Smooth muscle cell (in vitro differentiated cells): ENCODE results near the gene DAP. TPM values are rescaled to one million over a fixed set of nuclear protein-coding genes. Genes with fewer than 3 reads are reported as not detected.

Experiments
- DNase-seq: peaks from one replicate; lab custom pipeline; 2025; ENCODE audit not compliant: unreplicated experiment; lab: John Stamatoyannopoulos, UW
- H2AFZ ChIP-seq: fragments of 200-600 bp; sonication (generic); 2 replicates; pipeline ENCODE4 v1.6.0; 2016; ENCODE audit warnings: antibody characterized with exemption, low read depth, mild to moderate bottlenecking
- H3F3A ChIP-seq: fragments of 200-600 bp; sonication (generic); 2 replicates; pipeline ENCODE4 v1.6.0; 2017; ENCODE audit warnings: antibody characterized with exemption, low read depth
- H3K27ac ChIP-seq: fragments of 200-600 bp; sonication (generic); 2 replicates; pipeline ENCODE4 v1.5.1; 2016; ENCODE audit warnings: low read depth, mild to moderate bottlenecking
- H3K27me3 ChIP-seq: fragments of 200-600 bp; sonication (generic); 2 replicates; pipeline ENCODE4 v1.6.1; 2016; ENCODE audit warnings: low read depth, mild to moderate bottlenecking
- H3K36me3 ChIP-seq: fragments of 200-600 bp; sonication (generic); 2 replicates; pipeline ENCODE4 v1.5.1; 2016; ENCODE audit warnings: low read depth
- H3K4me1 ChIP-seq: fragments of 200-600 bp; sonication (generic); 2 replicates; pipeline ENCODE4 v1.5.1; 2016; ENCODE audit warnings: low read depth
- H3K4me2 ChIP-seq: fragments of 200-600 bp; sonication (generic); 2 replicates; pipeline ENCODE4 v1.6.0; 2016; ENCODE audit warnings: mild to moderate bottlenecking
- H3K4me3 ChIP-seq: fragments of 200-600 bp; sonication (generic); 2 replicates; pipeline ENCODE4 v1.5.1; 2016; ENCODE audit warnings: mild to moderate bottlenecking
- H3K79me2 ChIP-seq: fragments of 200-600 bp; sonication (generic); 2 replicates; pipeline ENCODE4 v1.6.0; 2016; ENCODE audit warnings: low read depth, mild to moderate bottlenecking
- H3K9ac ChIP-seq: fragments of 200-600 bp; sonication (generic); 2 replicates; pipeline ENCODE4 v1.6.0; 2016; ENCODE audit warnings: low read depth
- H3K9me3 ChIP-seq: fragments of 200-600 bp; sonication (generic); replicated peaks from 2 replicates; pipeline ENCODE4 v1.5.1; 2016; ENCODE audit warnings: low read depth
- H4K20me1 ChIP-seq: fragments of 200-600 bp; sonication (generic); 2 replicates; pipeline ENCODE4 v1.6.0; 2016; ENCODE audit warnings: low read depth
- WGBS: methylation state at CpG from one replicate; pipeline ENCODE4 v1.1.7; 2016; ENCODE audit warnings: low lambda C conversion rate; 5-methylcytosine and 5-hydroxymethylcytosine counted together
- polyA plus RNA-seq: library from polyadenylated mRNA; unstranded; fragments of >200 nt; fragmentation: Nextera tagmentation; extraction: Ambion mirVana; gene quantifications from 2 replicates; pipeline ENCODE4 v1.2.1, GENCODE V29; 2016
- total RNA-seq: library from RNA; depleted of rRNA; stranded (reverse); fragments of >200 nt; gene quantifications from 2 replicates; pipeline ENCODE4 v1.2.3, GENCODE V29; 2014
- TF ChIP-seq, protein P1 (sequence below): fragments of 200-600 bp; sonication (generic); IDR thresholded peaks from 2 replicates; pipeline ENCODE4 v1.5.1; 2017; ENCODE audit warnings: borderline replicate concordance, mild to moderate bottlenecking, antibody characterized with exemption; ENCODE audit not compliant: insufficient read depth, poor library complexity, severe bottlenecking

Gene DAP
- total and polyA plus RNA-seq, 2 experiments from 2014 or later: 52.3 to 190 TPM

DNA sequence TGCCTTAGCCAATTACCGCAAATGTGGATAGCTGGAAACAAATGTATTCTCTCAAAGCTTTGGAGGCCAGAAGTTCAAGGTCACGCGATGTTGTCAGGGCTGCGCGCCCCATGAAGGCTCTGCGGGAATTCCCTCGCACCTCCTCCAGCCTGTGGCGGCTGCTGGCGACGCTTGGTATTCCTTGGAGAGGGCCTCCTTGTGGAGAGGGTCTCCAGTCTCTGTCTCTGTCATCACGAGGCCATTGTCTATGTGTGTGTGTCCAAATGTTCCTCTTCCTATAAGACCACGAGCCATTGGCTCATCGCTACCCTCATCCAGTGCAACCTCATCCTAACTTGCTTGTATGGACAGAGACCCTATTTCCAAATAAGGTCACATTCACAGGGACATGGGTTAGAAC, 99.6 kb downstream of the DAP start:
- Histone ChIP-seq H3K27me3 (no peaks in the 10 kb centered on the region), H2AFZ (no peak overlapping the region), H3K9me3 (no peaks in the 10 kb centered on the region), H3F3A (no peaks in the 10 kb centered on the region), H4K20me1 (no peaks in the 10 kb centered on the region), H3K4me3 (no peak overlapping the region), H3K4me2 (no peak overlapping the region), H3K79me2 (no peaks in the 10 kb centered on the region), H3K36me3 (no peaks in the 10 kb centered on the region), H3K9ac (no peak overlapping the region), H3K27ac (no peak overlapping the region), H3K4me1 (no peaks in the 10 kb centered on the region)
- 94% methylated on average over 13 of the region's 13 CpGs for WGBS
- TF ChIP-seq, protein P1, sequence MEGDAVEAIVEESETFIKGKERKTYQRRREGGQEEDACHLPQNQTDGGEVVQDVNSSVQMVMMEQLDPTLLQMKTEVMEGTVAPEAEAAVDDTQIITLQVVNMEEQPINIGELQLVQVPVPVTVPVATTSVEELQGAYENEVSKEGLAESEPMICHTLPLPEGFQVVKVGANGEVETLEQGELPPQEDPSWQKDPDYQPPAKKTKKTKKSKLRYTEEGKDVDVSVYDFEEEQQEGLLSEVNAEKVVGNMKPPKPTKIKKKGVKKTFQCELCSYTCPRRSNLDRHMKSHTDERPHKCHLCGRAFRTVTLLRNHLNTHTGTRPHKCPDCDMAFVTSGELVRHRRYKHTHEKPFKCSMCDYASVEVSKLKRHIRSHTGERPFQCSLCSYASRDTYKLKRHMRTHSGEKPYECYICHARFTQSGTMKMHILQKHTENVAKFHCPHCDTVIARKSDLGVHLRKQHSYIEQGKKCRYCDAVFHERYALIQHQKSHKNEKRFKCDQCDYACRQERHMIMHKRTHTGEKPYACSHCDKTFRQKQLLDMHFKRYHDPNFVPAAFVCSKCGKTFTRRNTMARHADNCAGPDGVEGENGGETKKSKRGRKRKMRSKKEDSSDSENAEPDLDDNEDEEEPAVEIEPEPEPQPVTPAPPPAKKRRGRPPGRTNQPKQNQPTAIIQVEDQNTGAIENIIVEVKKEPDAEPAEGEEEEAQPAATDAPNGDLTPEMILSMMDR: no peak
- DNase-seq: no peak

DNA sequence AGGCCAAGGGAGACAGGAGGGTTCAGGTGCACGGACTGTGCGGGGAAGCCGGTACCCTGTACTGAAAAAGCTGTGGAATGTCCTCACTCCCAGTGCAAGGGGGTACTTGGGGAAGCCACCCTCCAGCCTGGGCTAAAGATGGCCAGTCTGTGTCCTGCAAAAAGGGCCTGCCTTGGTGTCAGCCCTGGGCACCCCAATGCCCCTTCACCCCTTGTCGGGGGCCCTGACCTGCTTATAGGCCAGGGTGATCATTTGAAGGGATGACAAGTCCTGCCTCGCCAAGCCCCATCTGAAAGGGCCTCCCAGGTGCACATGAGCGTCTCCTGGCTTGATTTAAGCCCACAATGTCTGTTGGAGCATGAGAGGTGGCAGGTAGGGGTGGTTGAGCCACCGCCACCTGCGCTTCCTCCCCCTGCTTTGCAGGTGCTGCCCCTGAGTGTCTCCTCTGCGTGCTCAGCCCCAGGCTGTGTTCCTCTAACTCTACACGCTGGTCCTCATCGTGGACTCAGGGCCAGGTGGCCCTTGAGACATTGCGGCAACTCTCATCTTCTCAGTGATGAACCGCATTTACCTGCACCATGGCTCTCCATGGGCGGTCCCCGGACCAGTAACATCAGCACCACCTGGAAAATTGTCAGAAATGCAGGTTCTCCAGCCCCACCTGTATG, 100.2 kb downstream of the DAP start:
- Histone ChIP-seq H3K4me2 (no peak overlapping the region), H3K4me3 (no peak overlapping the region), H2AFZ (no peak overlapping the region), H3K27ac (no peak overlapping the region), H3K36me3 (no peaks in the 10 kb centered on the region), H3K27me3 (no peaks in the 10 kb centered on the region), H3K79me2 (no peaks in the 10 kb centered on the region), H3K4me1 (no peaks in the 10 kb centered on the region), H3F3A (no peaks in the 10 kb centered on the region), H4K20me1 (no peaks in the 10 kb centered on the region), H3K9me3 (no peaks in the 10 kb centered on the region), H3K9ac (no peak overlapping the region)
- WGBS: 94% methylated on average over 15 of the region's 15 CpGs
- DNase-seq: no peak
- TF ChIP-seq, protein P1: no peak

DNA sequence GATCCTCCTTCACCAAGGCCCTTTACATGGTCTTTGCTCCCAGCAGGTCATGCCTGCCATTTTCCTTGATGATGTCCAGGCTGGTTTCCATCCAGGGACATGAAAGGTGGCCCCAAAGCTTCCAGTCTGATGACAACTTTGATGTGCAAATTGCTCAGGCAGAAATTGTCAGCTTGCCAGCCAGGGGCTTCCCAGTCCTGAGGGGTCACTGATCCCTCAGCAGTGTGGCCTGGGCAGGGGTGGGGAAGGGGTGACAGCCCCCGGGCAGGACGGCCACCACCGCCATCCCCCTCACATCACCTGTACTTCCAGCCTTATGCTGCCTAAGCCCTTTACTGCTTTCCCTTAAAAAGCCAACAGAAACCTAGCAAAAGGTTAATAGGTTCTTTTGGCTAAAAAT, 100.9 kb downstream of the DAP start:
- TF ChIP-seq, protein P1: no peak
- Histone ChIP-seq H3K36me3 (no peaks in the 10 kb centered on the region), H3K4me1 (no peaks in the 10 kb centered on the region), H4K20me1 (no peaks in the 10 kb centered on the region), H2AFZ (no peak overlapping the region), H3K27ac (no peak overlapping the region), H3K79me2 (no peaks in the 10 kb centered on the region), H3K27me3 (no peaks in the 10 kb centered on the region), H3K4me3 (no peak overlapping the region), H3K4me2 (no peak overlapping the region), H3K9ac (no peak overlapping the region), H3K9me3 (no peaks in the 10 kb centered on the region), H3F3A (no peaks in the 10 kb centered on the region)
- DNase-seq: no peak
- WGBS: 93% methylated on average over 3 of the region's 3 CpGs

DNA sequence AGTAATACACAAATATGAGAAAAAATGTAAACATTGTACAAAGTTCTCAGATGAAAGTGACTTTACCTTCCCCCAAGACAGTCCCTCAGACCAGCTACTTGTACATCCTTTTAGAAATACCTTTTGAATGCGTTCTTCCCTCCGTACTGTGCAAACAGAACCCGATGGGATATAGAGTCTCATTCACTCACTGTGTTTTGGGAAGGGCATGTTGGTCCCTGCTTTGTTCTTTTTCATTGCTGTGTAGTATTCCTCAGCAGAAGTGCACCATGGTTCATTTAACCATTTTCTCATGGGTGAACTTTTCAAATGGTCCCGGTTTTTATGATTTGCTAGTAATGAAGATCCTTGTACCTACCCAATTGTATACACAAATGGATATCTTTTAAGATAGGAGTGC, 102.8 kb downstream of the DAP start:
- H3K9ac ChIP-seq: no peak overlapping the region
- no peak overlapping the region for H3K4me3 ChIP-seq
- no peaks in the 10 kb centered on the region for H3K9me3 ChIP-seq
- 95% methylated on average over 4 of the region's 4 CpGs for WGBS
- TF ChIP-seq, protein P1: no peak
- DNase-seq: no peak
- H3K4me1 ChIP-seq: no peaks in the 10 kb centered on the region
- H3F3A ChIP-seq: no peaks in the 10 kb centered on the region
- H3K79me2 ChIP-seq: no peaks in the 10 kb centered on the region
- H4K20me1 ChIP-seq: no peaks in the 10 kb centered on the region
- H3K36me3 ChIP-seq: no peaks in the 10 kb centered on the region
- no peak overlapping the region for H3K4me2 ChIP-seq
- H2AFZ ChIP-seq: no peak overlapping the region
- no peaks in the 10 kb centered on the region for H3K27me3 ChIP-seq
- H3K27ac ChIP-seq: no peak overlapping the region
